RWPE1 (cell line): ENCODE measurements around the gene ZNF180.

Source experiments
- CTCF ChIA-PET: fragments of 350-600 bp; sonication (Branson Sonifier 250); formaldehyde crosslinking; extraction: SDS; loops from one replicate; lab custom pipeline; 2021; lab: Yijun Ruan, JAX
- POLR2A ChIA-PET: fragments of 400-600 bp; formaldehyde crosslinking; extraction: SDS; loops from one replicate; lab custom pipeline; 2020; ENCODE audit warnings: antibody characterized with exemption; ENCODE audit not compliant: low non-redundant PET; lab: Yijun Ruan, JAX
- DNase-seq: peaks from one replicate; pipeline ENCODE4 v3.0.0; 2012; ENCODE audit warnings: low spot score
- H3K27ac ChIP-seq: fragments of 450-650 bp; 2 replicates; pipeline ENCODE4 v1.5.1; 2017
- TF ChIP-seq, protein P1 (sequence below): fragments of 450-650 bp; conservative IDR thresholded peaks from 2 replicates; pipeline ENCODE4 v1.5.1; 2017; ENCODE audit warnings: low read depth, mild to moderate bottlenecking

Gene ZNF180

DNA sequence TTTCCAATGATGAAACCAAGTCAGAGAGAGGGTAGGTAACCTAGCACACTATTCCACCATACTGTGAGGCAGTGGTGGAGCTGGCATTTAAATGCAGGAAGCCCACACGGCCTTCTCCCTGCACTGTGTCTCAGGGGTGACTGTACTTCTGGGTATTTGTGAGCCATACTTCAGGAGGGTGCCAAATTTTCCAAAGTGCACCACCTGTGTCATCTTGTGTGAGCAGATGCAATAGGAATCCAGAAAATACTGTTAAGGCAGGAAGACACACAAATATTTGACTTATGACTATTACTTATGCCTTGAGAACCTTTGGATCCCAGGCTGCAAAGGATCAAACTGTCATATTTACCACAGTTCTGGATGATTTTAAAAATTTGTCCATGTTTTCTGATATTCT is 69.4 kb downstream of the ZNF180 start:
- CTCF ChIA-PET, result no interaction called here
- POLR2A ChIA-PET, result no interaction called here

More for the DNA sequence above, 69.4 kb downstream of the ZNF180 start:
- TF ChIP-seq, protein P1, sequence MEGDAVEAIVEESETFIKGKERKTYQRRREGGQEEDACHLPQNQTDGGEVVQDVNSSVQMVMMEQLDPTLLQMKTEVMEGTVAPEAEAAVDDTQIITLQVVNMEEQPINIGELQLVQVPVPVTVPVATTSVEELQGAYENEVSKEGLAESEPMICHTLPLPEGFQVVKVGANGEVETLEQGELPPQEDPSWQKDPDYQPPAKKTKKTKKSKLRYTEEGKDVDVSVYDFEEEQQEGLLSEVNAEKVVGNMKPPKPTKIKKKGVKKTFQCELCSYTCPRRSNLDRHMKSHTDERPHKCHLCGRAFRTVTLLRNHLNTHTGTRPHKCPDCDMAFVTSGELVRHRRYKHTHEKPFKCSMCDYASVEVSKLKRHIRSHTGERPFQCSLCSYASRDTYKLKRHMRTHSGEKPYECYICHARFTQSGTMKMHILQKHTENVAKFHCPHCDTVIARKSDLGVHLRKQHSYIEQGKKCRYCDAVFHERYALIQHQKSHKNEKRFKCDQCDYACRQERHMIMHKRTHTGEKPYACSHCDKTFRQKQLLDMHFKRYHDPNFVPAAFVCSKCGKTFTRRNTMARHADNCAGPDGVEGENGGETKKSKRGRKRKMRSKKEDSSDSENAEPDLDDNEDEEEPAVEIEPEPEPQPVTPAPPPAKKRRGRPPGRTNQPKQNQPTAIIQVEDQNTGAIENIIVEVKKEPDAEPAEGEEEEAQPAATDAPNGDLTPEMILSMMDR, result no peak
- DNase-seq, result no peak
- H3K27ac ChIP-seq, result no peak overlapping the region
